NCI-H524 treated with DMSO at 0.1 percent for 48 hours (cell line): Measurements from ENCODE around the gene NXNL2.

ENCODE experiments used
- DNase-seq: peaks from one replicate; lab custom pipeline; 2025; lab: John Stamatoyannopoulos, UW

Gene NXNL2

DNA sequence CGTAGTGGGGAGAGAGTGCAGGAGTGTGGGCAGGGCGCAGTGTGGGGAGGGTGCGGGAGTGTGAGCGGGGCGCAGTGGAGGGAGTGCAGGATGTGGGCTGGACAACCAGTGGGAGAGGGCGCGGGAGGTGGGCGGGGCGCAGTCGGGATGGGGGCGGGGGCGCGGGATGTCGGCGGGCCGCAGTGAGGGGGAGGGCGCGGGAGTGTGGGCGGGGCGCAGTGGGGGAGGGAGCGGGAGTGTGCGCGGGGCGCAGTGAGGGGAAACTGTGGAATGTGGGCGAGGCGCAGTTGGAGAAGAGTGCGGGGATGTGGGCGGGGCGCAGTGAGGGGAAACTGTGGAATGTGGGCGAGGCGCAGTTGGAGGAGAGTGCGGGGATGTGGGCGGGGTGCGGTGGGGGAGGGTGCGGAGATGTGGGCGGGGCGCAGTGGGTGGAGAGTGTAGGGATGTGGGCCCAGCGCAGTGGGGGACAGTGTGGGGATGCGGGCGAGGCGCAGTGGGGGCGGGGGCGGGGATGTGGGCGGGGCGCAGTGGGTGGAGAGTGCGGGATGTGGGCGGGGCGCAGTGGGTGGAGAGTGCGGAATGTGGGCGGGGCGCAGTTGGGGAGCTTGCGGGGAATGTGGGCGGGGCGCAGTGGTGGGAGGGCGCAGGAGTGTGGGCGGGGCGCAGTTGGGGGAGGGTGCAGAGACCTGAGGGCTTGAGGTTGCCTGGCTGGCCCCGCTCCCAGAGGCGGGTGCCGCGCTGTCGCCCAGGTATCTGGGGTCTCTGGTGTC lies at the start of gene NXNL2:
Gene NXNL2 (plus strand): TSS at position 723 of the 770 bp plus-strand sequence. CDS start 257 bp downstream, outside the sequence.
- no peak for DNase-seq

DNA sequence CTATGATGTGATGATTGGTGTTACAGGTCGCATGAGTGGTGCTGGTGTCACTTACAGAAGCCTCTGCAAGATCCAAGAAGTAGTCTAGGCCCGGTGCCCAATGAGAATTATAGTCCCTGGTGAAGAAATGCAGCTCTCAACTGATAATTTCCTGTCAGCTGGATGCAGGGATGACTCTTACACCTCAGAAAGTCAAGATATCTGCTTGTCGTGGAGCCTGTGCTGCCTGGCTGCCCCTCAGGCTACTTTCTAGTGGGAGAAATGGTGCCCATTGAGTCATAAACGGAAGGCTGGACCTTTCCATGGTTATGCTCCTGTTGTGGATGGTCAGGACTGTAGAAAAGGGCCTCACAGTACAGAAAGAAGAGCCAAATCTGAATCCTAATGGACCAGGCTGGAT lies 46.8 kb upstream of the NXNL2 start:
- no peak for DNase-seq

DNA sequence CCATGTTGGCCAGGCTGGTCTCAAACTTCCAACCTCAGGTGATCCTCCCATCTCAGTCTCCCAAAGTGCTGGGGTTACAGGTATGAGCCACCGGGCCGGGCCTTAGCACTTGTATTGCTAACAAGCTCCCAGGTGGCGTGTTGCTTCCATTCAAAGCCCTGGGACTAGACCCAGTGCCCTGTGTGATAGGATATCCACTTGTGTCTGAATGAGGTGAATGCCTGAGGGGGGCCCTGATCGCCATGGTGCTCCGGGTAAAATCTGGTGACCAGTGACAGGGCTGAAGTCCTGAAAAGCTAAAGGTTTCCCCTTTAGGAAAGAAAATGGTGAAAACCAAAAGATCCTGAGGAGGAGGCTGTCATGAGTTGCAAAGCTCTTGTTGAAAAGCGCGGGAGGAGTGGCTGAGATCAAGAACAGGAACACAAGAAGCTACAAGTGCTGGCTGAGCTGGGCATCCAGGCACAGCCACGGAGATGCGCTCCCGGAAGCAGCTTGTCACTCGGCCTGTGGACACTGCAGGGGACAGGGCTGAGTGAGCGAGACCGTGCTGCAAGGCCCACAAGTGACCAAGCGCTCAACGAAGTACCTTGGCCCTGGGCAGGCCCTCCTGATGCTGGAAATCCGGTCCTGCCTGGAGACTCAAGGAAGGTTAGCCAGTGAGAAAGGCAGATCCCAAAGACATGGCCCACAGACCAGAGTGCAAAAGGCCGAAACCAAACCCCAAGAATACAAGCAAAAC lies 39.8 kb upstream of the NXNL2 start:
- DNase-seq, result no peak

DNA sequence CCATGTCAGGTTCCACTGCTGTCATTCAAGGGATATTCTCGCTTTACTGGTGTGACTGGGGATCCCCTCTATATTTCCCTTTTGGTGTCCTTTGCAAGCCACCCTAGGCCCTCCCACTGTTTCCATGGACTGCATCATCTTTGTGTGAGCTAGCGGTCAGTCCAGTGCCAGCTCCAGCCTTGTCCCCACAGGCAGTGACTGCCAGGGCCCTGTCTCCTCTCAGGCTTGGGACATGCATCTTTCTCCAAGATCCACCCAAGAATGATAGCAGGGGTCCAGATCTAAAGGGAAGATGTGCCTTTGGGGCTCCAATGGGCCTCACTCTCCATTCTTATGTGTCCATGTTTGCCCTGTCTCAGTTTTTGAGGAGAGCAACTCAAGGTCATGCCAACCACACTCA lies 37.8 kb upstream of the NXNL2 start:
- no peak for DNase-seq

DNA sequence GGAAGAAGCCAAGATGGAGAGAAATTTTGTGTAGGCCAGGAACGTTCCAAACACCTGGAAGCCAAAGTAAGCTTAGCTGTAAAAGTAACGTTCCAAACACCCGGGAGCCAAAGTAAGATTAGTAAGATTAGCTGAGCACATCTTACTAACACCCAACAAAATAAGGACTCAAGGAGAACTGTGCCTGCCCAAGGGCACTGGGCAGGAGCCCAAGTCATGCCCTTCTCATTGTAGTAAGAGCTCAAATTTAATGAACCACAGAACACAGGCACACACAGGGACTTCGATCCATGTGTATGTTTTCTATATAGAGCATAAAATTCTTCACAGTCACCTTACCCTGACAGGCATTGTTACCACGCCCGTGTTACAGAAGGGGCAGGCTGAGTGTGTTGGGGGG lies 36.1 kb upstream of the NXNL2 start:
- DNase-seq, result no peak

DNA sequence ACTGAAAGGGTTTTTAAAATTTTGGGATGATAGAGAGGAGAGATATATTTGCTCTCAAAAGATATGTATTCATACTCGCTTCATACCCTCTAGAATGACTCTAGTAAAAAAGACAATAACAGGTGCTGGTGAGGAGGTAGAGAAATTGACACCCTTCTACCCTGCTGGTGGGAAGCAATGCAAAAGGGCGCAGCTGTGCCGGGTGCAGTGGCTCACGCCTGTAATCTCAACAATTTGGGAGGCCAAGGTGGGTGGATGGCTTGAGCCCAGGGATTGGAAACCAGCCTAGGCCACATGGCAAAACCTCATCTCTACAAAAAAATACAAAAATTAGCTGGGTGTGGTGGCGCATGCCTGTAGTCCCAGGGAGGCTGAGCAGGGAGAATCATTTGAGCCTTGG lies 33.9 kb upstream of the NXNL2 start:
- no peak for DNase-seq

DNA sequence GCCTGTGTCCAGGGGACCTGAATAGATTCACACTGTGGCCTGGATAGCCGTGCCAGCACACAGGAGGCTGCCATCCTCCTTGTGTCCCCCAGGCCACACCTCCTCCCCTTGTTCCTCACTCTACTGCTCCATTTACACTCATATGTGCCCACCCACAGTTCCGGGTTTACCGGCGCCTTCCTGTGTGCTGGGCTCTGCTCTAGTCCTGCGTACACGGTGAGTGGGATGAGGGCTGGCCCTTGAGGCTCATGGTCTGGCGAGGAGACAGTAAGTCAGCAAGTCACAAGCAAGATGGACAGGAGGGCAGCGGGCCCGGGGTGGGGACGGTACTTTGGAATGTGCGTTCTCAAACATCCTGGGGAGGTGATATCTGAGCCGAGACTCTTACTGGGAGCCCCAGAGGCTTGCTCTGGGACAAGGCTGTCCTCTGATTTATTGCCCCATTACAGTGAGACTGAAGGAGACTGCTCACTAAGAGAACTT lies 32.4 kb upstream of the NXNL2 start:
- DNase-seq, result no peak

DNA sequence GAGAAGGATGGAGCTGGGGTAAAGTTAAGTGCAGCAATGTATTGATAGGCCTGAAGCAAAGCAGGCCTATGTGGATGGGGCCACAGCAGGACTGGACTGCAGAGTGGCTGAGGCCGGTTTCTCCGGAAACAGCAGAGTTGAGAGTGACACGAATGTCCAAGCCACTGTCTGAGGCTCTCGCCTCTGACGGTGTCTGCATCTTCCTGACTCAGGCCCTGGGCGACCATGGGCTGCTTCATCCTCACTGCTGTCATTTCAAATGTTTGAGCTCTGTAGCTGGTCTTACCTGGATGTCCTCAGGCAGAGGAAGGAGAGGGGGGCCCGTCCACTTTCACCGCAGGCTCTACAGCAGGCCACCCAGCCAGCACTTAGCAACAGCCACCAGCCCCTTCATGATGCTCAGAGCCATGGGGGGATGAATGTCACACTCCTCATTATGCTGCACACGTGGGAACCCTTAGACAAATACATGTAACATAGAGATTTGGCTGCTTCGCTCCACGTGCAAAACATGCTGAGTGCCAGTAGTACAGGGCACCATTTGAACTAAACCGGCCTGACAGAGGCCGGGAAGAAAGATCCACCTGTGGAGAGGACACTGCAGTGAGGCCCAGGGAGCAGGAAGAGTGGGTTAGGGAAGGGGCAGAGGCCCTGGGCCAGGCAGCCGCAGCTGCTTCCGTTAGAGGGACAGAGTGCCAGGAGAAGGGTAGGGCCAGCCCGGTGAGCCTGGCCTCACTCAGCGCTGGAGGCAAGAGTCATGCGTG lies 31.7 kb upstream of the NXNL2 start:
- DNase-seq, result no peak

DNA sequence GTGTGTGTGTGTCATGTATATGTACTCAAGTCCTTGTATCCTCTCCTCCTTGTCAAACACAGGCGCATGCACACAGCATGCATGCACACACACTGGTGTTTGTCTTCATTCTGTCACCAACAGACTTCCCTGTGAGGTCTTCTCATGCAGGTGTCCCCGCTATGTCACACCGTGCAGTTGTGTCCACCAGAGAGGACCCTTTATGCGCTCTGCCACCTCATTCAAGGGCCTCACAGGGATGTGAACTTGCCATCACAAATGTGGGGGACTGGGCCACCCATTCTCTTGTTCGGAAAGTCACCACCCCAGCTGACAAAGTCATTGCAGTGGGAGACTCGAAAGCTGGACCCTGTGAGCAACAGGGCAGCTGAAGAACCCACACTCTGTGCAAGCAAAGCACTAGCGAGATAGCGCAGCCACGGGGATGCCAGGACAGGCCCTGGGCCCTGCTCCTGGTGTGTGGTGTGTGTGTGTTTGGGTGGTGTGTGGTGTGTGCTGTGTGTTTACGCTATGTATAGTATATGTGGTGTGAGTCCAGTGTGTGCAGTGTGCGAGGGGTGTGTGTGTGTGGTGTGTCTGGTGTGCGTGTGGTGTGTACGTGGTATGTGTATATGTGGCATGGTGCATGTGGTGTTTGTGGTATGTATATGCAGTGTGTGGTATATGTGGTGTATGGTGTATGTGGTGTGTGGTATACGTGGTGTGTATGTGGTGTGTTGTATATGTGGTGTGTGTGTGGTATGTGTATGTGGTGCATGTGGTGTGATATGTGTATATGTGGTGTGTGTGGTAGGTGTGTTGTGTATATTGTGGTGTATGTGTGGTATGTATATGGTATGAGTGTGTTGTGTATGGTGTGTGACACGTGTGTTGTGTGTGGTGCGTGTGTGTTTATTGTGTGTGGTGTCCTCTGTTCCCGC lies 30.9 kb upstream of the NXNL2 start:
- no peak for DNase-seq

DNA sequence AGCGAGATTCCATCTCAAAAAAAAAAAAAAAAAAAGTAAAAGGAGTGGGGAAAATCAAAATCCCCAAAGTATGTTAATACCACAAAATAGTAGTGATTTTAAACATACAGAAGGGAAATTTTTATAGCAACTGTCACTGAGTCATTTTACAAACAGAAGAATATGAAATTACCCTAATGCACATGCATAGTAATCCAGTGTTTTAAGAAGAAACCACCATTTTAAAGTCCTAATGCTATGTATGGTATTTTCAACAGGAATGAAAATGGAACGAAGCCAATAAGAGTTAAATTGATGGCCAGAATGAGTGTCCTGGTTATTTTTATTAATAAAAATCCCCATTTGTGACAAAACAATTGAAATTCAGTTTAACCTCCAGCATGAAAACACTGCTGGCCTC lies 26.7 kb upstream of the NXNL2 start:
- DNase-seq, result no peak

DNA sequence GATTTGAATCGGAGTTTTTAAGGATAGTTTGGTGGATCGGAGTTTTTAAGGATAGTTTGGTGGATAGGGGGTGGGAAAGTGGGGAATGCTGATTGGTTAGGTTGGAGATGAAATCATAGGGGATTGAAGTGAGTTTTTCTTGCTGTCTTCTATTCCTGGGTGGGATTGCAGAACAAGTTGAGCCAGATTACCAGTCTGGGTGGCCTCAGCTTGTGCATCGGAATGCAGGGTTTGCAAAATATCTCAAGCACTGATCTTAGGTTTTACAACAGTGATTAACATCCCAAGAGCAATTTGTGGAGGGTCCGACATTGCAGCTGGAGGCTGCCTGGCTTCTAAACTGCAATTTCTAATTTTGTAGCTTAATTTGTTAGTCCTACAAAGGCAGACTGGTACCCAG lies 23.1 kb upstream of the NXNL2 start:
- no peak for DNase-seq

DNA sequence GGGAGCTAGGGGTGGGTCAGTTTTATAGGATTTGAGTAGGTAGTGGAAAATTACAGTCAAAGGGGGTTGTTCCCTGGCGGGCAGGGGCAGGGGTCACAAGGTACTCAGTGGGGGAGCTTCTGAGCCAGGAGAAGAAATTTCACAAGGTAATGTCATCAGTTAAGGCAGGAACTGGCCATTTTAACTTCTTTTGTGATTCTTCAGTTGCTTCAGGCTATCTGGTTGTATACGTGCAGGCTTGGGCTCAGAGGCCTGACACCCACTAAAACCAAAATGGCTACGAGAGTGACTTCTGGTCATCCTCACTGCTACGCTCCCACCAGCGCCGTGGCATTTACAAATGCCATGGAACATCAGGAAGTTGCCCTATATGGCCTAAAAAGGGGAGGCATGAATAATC lies 20.7 kb upstream of the NXNL2 start:
- no peak for DNase-seq

DNA sequence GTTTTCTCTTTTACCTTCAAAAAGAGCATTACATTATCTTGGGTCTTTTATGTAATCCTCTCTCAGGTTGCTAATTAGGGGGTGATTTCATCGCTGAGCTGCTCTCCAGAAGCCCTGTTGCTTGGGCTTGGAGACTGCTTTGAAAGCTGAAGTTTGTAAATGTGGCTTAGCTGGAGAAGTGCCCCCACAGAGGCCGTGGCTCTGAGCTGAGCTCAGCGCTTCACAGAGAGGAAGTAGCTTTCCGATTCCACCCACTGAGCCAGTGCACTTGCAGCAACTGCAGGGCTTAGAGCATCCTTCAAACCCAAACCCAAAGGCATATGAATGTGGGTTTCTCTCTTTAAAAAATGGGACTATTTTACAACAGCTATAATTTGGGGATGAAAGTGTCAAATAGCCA lies 13.7 kb upstream of the NXNL2 start:
- no peak for DNase-seq

DNA sequence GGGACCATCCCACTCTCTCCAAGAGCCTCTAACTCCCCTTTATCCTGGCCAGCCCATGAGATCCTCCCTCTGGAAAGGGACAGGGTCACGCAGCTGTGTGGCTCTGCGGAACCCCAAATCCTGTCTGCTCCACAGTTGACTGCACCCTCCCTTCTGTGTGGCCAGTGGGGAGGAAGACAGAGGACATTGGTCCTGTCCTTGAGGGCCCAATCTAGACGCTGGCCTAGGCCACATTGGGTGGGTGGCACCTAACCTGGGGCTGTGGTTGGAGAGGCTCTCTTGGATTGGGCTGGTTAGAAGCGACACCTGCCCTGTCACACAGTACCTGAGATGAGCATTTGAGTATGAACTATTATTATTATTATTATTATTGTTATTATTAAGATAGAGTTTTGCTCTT lies 12.6 kb upstream of the NXNL2 start:
- no peak for DNase-seq

DNA sequence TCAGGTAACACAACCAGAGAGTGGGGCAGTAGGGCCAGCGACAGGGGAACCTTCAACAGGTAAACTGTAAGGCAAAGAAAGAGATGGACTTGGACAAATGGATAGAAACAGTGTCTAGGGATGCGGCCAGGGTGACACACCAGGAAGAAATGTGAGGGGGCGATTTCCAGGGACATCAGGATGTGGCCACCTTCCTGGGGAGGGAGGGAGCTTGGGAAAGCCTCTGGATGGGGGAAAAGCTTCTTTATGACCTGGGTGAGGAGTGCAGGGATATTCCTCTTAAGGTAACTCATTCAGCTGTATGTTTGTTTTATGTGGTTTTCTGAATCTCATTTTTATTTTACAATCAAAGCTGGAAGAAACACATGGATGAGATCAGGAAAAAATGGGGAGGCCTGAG lies 11.9 kb upstream of the NXNL2 start:
- no peak for DNase-seq

DNA sequence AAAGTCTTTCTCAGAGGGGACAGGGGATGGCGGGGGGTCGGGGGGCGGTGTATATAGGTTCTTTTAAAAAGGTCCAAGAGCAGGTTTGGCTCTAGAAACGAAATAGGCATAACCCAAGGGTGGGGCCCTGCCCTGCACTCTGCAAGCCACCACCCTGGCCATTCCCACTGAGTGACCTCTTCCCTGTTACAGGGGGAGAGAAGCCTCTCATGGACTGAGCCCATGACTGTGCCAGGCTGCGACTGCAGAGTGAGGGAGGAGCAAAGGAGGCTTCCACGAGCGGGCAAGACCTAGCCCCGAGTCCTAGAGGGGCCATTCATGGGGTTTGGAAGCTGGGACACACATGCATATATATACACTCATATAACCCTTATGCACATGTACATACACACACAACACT lies 10.1 kb upstream of the NXNL2 start:
- no peak for DNase-seq

DNA sequence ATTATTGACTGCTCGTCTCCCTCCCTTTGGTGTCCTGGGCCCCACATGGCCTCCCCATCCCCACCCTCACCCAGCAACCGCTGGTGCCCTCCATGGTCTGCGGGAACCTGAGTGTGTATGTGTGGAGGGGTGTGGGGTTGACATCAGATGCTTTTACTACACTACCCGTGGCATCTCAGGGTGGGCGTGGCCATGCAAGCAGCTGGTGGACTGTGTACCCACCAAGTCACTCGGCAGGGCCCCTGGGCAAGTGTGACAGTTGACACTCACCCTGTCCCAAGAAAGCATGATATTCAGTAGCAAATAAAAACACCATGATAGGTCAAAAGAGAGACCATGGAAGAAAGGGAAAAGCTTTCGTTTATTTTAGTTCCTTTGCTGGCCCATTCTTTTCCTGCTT lies 7.4 kb upstream of the NXNL2 start:
- DNase-seq, result no peak

DNA sequence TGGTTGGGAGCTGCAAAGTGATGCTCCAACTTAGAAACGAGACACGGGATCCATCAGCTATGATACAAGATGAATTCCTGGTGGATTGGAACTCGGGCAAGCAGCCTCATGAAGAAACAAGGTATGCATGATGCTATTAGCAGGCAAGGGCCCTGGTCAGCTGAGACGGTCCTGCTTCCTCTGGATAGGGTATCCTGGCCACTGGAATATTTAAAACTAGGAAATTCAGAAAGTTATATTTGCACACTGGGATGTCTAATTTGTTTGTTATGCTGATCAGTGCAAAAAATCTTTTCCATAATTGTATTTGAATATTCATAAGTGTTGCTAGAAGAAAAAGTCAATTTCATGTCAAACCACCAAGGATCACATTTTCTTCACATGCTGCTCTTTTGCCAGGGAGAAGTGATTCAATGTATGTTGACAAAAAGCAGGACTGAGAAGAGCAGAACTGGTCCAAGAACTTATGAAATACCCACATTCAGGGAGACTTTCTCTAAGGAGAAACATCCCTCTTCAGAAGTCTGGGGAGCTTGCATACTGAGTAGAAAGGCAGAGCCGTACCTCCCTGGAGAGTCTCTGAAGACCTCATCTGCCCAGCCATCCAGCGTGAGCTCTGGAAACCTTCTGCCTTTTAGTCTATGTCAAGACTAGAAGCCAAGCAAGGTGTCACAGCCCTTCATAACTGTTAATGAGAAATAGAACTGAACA lies 6.7 kb upstream of the NXNL2 start:
- DNase-seq, result no peak

DNA sequence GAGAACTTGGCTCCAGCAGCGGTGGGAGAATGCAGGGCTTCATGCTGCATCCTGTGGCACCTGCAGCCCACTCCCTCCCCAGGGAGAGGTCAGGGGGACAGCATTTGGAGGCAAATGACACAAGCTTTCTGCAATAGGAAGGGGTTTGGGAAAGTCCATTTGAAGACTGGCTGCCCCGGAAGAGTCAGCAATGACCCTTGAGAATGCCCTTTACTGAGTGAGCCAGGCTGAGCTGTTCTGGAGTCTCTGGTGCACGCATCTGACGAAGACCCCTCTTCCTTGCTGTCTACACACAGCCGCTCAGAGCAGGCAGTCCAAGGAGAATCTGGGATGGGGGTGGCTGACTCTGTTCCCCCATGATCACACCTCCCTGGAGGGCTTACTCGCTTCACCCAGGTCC lies 5.5 kb upstream of the NXNL2 start:
- no peak for DNase-seq

DNA sequence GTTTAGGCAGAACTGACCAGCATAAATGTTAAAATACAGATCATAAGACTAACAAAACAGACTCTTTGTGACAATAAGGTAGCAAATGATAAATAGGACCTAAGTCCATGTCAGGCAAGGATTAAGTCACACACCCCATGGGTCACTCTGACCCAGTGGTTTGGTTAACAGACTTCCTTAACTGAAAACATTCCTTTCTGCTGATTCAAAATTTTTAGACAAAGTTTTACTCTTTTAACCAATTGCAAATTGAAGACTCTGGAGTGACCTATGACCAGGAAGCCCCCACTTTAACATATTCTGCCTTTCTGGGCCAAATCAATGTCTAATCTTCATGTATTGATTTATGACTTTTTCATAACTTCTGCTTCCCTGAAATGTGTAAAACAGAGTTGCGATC lies 4.9 kb upstream of the NXNL2 start:
- no peak for DNase-seq
